ENCODE measurements around the gene SIT1. TPM values are rescaled to one million over a fixed set of nuclear protein-coding genes. Genes with fewer than 3 reads are reported as not detected.

Gene SIT1
- total RNA-seq, 1 donor, result 0.36 TPM

DNA sequence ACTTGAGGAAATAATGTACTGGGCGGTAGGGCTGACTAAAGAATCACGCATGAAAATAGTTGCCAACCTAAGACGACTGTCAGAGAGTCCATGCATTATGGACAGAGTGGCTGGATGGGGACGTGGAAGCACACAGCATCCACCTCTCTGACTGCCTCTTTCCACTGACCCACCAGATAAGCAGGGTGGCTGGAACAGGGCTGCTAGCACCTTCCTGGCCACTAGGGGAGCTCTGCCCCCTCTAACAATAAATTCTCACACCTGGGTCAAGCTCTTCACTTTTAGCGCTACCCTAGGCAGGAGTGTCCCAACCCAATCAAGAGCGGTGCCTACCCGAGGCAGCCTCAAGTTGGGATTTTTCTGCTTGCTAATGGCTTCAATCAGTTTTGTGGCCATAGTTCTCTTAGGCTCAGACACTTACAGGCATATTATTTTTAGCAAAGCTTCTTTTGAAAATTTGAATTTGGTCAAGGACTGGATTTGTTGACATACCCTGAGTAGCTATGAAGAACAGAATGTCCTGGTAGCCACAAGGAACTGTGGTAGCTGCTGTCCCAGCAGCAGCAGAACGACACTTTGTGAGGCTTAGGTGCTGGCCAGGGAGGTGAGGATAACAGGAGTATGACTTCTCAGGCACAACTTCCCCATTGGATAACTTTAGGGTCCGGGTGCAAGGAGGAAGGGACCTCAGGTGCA lies 45.9 kb upstream of the SIT1 start:
- no peaks in the 10 kb centered on the region for H3K9me3 ChIP-seq (ENCODE audit: low read depth, low read length)
- H3K36me3 ChIP-seq (ENCODE audit: insufficient read depth, low read length), result peaks cover 62% of the 10 kb centered on the region
- TF ChIP-seq, protein P1, sequence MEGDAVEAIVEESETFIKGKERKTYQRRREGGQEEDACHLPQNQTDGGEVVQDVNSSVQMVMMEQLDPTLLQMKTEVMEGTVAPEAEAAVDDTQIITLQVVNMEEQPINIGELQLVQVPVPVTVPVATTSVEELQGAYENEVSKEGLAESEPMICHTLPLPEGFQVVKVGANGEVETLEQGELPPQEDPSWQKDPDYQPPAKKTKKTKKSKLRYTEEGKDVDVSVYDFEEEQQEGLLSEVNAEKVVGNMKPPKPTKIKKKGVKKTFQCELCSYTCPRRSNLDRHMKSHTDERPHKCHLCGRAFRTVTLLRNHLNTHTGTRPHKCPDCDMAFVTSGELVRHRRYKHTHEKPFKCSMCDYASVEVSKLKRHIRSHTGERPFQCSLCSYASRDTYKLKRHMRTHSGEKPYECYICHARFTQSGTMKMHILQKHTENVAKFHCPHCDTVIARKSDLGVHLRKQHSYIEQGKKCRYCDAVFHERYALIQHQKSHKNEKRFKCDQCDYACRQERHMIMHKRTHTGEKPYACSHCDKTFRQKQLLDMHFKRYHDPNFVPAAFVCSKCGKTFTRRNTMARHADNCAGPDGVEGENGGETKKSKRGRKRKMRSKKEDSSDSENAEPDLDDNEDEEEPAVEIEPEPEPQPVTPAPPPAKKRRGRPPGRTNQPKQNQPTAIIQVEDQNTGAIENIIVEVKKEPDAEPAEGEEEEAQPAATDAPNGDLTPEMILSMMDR (IDR thresholded peaks at IDR 0.05; ENCODE audit: extremely low read depth, low read depth, low read length), result peak; percentile 92
- DNase-seq (ENCODE audit: insufficient read length, low spot score, missing footprints), result peak; percentile 81
- no peaks in the 10 kb centered on the region for H3K27me3 ChIP-seq (ENCODE audit: insufficient read depth, low read length)
- H3K27ac ChIP-seq (ENCODE audit: low read depth, low read length), result peak overlapping the region; percentile 80
- peaks cover 13% of the 10 kb centered on the region for H3K79me2 ChIP-seq (ENCODE audit: insufficient read depth, low read length)
- H3K4me3 ChIP-seq (ENCODE audit: insufficient read depth, low read length), result no peak overlapping the region
- H3K4me1 ChIP-seq (ENCODE audit: insufficient read depth, low read length), result peaks cover 13% of the 10 kb centered on the region
- H3K4me2 ChIP-seq (ENCODE audit: insufficient read depth, low read length), result no peak overlapping the region
- no peak overlapping the region for H2AFZ ChIP-seq (ENCODE audit: low read length)
- H4K20me1 ChIP-seq (ENCODE audit: insufficient read depth, low read length), result peaks cover 33% of the 10 kb centered on the region

DNA sequence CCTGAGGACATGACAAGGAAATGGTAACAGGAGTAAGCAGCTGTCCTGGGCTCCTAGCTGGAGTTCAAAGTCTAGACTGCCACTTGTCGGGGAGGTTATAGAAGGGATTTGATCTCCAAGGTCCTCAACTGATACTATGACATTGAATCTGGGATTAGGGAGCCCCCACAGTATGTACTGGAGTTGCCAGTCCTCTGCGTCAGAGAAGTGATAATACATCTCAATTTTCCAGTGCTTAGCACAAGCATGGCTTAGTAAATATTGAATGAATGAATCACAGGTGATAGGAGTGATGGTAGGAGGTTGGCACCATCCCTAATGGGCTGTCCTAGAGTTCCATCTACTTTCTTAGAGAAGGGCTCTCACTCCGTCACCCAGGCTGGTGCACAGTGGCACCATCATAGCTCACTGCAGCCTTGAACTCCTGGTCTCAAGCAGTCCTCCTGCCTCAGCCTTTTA lies 45.2 kb upstream of the SIT1 start:
- Histone ChIP-seq H2AFZ (ENCODE audit: low read length) (no peak overlapping the region), H3K27me3 (ENCODE audit: insufficient read depth, low read length) (no peaks in the 10 kb centered on the region), H3K36me3 (ENCODE audit: insufficient read depth, low read length) (peaks cover 55% of the 10 kb centered on the region), H3K27ac (ENCODE audit: low read depth, low read length) (peak overlapping the region; percentile 80), H3K4me2 (ENCODE audit: insufficient read depth, low read length) (no peak overlapping the region), H4K20me1 (ENCODE audit: insufficient read depth, low read length) (peaks cover 30% of the 10 kb centered on the region), H3K9me3 (ENCODE audit: low read depth, low read length) (no peaks in the 10 kb centered on the region), H3K79me2 (ENCODE audit: insufficient read depth, low read length) (peaks cover 10% of the 10 kb centered on the region), H3K4me1 (ENCODE audit: insufficient read depth, low read length) (peaks cover 18% of the 10 kb centered on the region), H3K4me3 (ENCODE audit: insufficient read depth, low read length) (no peak overlapping the region)
- peak; percentile 69 for DNase-seq (ENCODE audit: insufficient read length, low spot score, missing footprints)
- TF ChIP-seq, protein P1 (IDR thresholded peaks at IDR 0.05; ENCODE audit: extremely low read depth, low read depth, low read length), result no peak

DNA sequence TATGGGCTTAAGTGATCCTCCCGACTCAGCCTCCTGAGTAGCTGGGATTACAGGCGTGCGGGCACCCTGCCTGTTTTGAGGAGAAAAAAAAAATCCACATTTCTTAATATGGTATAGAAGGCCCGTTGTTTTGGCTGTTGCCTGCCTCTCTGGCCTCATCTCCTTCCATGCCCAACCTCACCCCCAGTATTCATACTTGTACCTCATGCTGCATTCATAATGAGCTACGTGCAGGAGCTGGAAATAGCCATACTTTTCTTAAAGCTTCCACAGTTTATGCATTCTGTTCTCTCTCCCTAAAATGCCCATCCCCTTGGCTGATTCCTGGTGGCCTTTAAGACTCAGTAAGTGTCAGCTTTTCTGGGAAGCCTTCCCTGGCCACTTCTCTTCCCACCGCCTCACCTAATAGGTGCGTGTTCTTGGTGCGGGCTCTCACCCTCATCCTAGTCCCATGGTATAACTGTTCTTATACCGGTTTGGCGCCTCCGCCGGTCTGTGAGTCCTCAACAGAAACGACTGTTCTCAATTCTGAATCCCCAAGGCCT lies 41.1 kb upstream of the SIT1 start:
- peak overlapping the region; percentile 93 for H3K4me3 ChIP-seq (ENCODE audit: insufficient read depth, low read length)
- H3K9me3 ChIP-seq (ENCODE audit: low read depth, low read length), result no peaks in the 10 kb centered on the region
- H3K79me2 ChIP-seq (ENCODE audit: insufficient read depth, low read length), result peaks cover 29% of the 10 kb centered on the region
- TF ChIP-seq, protein P1 (IDR thresholded peaks at IDR 0.05; ENCODE audit: extremely low read depth, low read depth, low read length), result no peak
- peaks cover 31% of the 10 kb centered on the region for H3K36me3 ChIP-seq (ENCODE audit: insufficient read depth, low read length)
- H3K4me2 ChIP-seq (ENCODE audit: insufficient read depth, low read length), result peak overlapping the region; percentile 100
- no peaks in the 10 kb centered on the region for H3K27me3 ChIP-seq (ENCODE audit: insufficient read depth, low read length)
- H3K27ac ChIP-seq (ENCODE audit: low read depth, low read length), result peak overlapping the region; percentile 87
- no peak overlapping the region for H2AFZ ChIP-seq (ENCODE audit: low read length)
- peaks cover 35% of the 10 kb centered on the region for H4K20me1 ChIP-seq (ENCODE audit: insufficient read depth, low read length)
- peak; percentile 60 for DNase-seq (ENCODE audit: insufficient read length, low spot score, missing footprints)
- H3K4me1 ChIP-seq (ENCODE audit: insufficient read depth, low read length), result peaks cover 36% of the 10 kb centered on the region

DNA sequence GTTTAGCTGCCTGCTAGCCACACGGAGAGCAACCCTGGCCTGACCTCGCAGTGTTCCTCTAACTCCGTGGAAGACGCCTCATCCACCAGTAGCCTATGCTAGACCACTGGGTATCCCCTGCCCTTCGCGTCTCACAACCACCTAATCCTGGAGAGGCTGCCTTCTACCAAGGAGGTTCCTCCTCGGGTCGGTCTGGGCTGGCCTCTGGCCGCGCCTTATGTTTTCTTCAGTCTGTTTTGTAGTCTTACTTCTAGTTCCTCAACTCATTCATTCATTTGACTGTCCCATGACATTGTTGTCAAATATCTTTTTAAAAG lies 40.6 kb upstream of the SIT1 start:
- peak overlapping the region; percentile 93 for H3K4me3 ChIP-seq (ENCODE audit: insufficient read depth, low read length)
- peaks cover 34% of the 10 kb centered on the region for H3K79me2 ChIP-seq (ENCODE audit: insufficient read depth, low read length)
- H2AFZ ChIP-seq (ENCODE audit: low read length), result peak overlapping the region; percentile 11
- peak overlapping the region; percentile 87 for H3K27ac ChIP-seq (ENCODE audit: low read depth, low read length)
- H3K27me3 ChIP-seq (ENCODE audit: insufficient read depth, low read length), result no peaks in the 10 kb centered on the region
- H3K4me2 ChIP-seq (ENCODE audit: insufficient read depth, low read length), result peak overlapping the region; percentile 100
- DNase-seq (ENCODE audit: insufficient read length, low spot score, missing footprints), result peak; percentile 89
- H3K36me3 ChIP-seq (ENCODE audit: insufficient read depth, low read length), result peaks cover 31% of the 10 kb centered on the region
- TF ChIP-seq, protein P1 (IDR thresholded peaks at IDR 0.05; ENCODE audit: extremely low read depth, low read depth, low read length), result no peak
- H4K20me1 ChIP-seq (ENCODE audit: insufficient read depth, low read length), result peaks cover 35% of the 10 kb centered on the region
- peaks cover 40% of the 10 kb centered on the region for H3K4me1 ChIP-seq (ENCODE audit: insufficient read depth, low read length)
- H3K9me3 ChIP-seq (ENCODE audit: low read depth, low read length), result no peaks in the 10 kb centered on the region
